GM21576 (cell line): Measurements from ENCODE around the gene P2RY2.
"Not testable (repeated sequence)": the region's sequence is repeated elsewhere in the genome, so short reads cannot be mapped to it uniquely, and the experiment has no call there.

ENCODE experiments used
- ATAC-seq: cut with Tn5 transposase; IDR thresholded peaks from one replicate; pipeline ENCODE4 v1.9.1; 2021; ENCODE audit warnings: mild to moderate bottlenecking, moderate library complexity; ENCODE audit not compliant: unreplicated experiment

Gene P2RY2

DNA sequence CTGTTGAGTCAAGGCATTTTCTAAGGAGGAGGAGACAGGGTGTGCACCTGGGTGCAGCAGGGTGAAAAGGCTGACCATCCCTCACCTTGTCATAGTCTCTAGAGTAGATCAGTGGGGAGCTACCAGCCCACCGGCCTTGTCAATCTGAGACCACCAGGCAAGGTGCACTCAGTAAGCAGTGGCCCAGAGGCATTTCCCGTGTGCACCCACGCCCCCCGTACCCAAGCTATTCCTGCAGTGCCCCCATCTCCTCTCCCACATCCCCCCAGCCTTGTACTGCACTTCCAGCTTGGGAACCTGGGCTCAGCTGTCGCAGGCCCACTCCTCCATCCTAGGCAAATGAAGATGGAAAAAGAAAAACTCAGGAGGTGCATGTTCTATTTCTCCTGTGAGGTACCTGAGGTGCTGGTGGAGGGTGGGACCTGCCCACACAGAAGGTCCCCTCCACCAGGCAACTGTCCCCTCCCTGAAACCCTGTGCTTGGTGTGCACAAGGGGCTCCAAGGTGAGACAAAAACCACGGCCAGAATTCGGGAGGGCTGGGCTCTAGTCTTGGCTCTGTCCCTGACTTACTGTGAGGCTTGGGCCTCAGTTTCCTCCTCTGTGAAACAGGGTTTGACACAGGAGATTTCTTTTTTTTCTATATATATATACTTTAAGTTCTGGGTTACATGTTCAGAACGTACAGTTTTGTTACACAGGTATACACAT is 8.4 kb downstream of the P2RY2 start:
- ATAC-seq, result no peak

DNA sequence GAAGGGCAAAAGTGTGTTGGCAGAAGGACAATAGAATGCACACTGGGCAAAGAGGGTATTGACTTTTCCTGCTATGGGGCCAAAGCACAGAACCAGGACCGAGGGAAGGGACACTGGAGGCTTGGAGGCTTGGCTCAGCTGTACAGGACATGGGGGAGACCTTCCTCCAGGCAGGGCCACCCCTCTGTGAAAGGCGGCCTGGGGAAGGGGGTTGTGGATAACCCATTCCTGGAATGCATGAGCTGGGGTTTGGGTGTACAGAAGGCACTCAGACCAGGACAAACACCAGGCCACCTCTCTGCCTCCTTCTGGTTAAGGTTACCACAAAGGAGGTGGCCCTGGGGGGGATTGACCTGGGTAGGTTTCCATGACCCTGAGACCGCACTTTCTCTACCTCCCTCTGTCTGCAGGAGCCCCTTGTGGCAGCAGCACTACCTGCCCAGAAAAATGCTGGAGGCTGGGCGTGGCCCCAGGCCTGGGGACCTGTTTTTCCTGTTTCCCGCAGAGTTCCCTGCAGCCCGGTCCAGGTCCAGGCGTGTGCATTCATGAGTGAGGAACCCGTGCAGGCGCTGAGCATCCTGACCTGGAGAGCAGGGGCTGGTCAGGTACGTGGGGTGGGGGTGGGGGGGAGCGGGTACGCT is 9.6 kb downstream of the P2RY2 start:
- ATAC-seq, result no peak

DNA sequence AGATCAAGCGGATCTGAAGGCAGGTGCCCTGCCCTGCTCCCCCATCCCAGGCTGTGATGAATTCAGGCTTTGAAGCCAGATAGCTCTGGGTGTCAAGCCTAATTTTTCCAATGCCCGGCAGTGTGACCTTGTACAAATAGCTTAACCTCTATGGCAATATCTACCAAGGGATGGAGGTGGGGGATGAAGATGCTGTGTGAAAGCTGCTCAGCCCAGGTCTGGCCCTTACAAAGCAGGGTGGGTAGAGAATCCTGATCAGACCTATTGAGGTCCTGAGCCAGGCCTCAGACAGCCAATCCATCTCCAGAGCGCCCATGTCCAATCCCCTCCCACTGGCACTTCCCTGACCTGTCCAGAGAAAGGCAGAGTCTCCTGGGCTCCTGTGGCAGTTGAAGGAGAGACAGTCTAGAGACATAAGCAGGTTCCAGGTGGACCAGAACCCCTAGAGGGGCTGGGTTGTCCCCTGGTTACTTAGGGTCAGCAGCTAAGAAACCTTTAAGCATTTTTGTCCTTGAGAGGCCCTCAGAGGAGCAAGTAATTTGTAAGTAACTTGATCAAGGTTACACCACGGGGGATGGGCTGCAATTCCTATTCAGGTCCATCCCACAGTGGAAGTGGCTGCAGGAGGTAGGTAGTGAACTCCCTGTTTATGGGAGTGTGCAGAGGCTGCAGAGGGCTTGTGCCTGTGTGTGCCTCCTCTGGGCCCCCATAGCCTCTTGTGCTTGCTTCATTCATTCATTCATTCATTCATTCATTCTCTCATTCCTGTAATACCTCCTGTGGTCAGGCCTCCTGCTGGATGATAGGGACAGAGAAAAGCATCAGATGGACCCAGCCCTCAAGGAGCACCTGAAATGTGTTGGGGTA is 10.4 kb downstream of the P2RY2 start:
- ATAC-seq, result no peak

DNA sequence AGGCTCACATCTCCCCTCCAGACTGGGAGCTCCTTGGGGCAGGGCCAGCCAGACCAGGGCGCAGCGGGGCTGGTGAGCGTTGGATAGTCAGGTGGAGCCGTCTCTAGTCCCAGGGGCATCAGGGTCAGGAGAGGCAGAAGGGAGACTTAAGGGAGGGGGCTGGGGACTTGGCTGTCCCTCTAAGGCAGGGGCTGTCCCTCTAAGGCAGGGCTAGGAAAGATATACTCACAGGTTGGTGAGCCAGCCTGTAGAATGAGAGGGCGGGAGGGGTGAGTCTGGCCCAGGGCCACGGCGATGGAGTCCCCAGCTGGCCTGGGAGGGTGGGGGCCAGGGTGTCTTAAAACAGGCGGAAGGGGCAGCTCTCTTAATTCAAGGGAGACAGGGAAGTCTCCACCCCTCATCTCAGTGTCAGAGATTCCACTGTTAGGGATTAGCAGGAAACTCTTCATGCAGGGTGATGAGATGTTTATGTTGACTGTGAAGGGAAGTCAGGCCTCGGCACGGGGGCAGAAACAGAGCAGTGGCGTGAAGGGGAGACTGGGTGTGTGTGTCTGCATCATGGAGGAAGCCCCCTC is 11.3 kb downstream of the P2RY2 start:
- ATAC-seq, result no peak

DNA sequence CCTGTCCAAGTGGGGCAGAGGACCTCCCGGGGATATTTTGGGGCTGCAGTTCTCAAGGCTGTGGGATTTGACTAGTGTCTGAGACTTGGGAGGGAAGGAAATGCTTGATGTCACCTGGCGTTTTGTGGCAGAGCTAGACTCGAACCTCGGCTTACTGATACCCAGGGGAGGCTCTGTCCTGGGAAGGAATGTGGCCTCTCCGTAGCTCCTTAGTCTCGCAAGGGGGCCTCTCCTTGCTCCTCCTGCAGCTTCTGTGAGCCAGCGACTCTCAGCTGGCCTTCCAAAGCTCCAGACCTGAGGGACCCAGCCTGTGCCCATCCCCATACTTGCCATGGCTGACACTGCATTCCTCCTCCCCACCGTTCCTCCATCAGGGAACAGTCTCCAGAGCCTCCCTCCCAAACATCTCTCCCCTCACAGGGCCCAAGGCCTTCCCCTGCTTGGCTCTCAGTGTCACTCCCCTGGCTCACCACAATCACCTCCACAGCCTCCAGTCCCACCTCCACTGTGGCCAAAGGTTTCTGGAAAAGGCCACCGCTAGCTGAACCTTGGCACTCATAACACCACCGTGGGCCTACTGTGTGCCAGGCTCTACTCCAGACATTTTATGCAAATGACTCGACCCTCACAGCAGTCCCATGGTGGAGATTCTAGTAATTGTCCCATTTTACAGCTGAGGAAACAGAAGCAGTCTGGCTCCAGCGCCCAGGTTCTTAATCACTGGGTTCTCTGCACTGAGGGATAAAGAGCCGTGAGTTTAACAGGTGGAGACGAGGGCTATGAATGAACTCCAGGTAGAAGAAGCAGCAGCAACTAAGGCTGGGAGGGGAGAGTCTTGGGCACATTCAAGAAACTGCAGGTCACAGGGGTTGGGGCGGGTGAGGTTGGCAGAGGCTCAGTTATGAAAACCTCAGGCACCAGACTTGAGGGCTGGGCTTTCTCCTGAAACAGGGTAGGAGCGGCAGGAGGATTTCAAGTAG is 12.1 kb downstream of the P2RY2 start:
- no peak for ATAC-seq

DNA sequence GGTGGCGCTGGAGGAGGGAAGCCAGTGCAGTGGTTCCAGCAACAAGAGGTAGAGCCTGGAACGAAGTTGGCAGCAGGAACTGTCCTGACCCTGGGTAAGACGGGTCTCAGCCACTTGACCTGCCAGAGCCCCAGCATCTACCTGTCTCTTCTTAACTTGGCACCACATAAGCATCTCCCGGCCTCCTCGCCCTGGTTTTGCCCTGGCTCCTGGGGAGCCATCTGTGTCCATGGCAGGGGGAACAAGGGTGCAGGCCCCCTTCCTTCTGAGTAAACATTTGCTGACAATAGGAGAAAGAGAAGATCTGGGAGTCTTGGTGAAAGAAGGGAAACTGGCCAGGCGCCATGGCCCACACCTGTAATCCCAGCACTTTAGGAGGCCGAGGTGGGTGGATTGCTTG is 12.8 kb downstream of the P2RY2 start:
- ATAC-seq, result no peak

DNA sequence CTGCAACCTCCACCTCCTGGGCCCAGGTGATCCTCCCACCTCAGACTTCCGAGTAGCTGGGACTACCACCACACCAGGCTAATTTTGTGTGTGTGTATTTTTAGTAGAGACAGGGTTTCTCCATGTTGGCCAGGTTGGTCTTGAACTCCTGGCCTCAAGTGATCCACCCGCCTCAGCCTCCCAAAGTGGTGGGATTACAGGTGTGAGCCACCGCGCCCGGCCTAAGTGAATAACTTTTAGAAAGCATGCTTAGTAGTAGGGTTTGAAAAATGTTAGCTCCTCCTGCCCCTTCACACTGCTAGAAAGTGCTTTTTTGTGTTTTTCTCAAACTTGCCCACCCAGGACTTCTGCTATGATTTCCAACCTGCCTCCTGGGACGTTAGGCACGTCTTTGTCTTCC is 14.4 kb downstream of the P2RY2 start:
- ATAC-seq, result not testable (repeated sequence)

DNA sequence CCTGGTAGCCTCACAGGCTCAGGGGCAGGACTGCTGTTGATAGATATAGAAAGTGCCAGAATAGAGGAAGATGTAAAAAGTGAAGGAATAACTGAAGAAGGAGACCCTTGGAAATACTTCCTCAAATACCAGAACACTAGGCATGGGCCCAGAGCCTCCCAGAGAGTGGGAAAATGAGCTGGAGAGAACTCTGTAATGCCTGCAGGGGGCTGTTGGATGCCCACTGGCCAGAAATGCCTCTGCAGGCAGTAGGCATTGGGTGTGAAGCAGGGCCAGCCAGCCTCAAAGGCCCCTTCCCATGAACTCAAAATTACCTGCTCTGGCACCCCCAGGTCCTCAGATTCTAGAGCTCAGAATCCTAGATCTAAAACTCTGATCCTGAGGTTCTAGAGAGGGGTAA is 15.1 kb downstream of the P2RY2 start:
- no peak for ATAC-seq

DNA sequence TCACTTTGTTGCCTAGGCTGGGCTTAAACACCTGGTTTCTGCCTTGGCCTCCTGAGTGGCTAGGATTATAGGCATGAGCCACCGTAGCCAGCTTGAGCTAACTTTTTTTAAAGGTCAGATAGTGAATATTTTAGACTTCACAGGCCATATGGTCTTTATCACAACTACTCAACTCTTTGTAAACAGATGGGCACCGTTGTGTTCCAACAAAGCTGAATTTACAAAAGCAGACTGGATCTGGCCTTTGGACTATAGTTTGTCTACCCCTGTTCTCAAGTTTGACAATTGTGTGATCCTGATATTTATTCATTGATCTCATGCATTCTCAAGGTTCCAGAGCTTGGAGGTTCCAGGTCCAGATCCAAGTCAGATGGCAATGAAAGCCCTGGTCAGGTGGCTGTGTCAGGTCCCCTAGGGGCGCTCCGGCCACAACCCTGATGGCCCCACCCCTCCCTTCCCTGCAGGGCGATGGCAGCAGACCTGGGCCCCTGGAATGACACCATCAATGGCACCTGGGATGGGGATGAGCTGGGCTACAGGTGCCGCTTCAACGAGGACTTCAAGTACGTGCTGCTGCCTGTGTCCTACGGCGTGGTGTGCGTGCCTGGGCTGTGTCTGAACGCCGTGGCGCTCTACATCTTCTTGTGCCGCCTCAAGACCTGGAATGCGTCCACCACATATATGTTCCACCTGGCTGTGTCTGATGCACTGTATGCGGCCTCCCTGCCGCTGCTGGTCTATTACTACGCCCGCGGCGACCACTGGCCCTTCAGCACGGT is 15.8 kb downstream of the P2RY2 start:
- ATAC-seq, result no peak

DNA sequence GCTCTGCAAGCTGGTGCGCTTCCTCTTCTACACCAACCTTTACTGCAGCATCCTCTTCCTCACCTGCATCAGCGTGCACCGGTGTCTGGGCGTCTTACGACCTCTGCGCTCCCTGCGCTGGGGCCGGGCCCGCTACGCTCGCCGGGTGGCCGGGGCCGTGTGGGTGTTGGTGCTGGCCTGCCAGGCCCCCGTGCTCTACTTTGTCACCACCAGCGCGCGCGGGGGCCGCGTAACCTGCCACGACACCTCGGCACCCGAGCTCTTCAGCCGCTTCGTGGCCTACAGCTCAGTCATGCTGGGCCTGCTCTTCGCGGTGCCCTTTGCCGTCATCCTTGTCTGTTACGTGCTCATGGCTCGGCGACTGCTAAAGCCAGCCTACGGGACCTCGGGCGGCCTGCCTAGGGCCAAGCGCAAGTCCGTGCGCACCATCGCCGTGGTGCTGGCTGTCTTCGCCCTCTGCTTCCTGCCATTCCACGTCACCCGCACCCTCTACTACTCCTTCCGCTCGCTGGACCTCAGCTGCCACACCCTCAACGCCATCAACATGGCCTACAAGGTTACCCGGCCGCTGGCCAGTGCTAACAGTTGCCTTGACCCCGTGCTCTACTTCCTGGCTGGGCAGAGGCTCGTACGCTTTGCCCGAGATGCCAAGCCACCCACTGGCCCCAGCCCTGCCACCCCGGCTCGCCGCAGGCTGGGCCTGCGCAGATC is 16.5 kb downstream of the P2RY2 start:
- ATAC-seq, result no peak

DNA sequence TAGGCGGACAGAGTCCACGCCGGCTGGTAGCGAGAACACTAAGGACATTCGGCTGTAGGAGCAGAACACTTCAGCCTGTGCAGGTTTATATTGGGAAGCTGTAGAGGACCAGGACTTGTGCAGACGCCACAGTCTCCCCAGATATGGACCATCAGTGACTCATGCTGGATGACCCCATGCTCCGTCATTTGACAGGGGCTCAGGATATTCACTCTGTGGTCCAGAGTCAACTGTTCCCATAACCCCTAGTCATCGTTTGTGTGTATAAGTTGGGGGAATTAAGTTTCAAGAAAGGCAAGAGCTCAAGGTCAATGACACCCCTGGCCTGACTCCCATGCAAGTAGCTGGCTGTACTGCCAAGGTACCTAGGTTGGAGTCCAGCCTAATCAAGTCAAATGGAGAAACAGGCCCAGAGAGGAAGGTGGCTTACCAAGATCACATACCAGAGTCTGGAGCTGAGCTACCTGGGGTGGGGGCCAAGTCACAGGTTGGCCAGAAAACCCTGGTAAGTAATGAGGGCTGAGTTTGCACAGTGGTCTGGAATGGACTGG is 17.2 kb downstream of the P2RY2 start:
- ATAC-seq, result no peak

DNA sequence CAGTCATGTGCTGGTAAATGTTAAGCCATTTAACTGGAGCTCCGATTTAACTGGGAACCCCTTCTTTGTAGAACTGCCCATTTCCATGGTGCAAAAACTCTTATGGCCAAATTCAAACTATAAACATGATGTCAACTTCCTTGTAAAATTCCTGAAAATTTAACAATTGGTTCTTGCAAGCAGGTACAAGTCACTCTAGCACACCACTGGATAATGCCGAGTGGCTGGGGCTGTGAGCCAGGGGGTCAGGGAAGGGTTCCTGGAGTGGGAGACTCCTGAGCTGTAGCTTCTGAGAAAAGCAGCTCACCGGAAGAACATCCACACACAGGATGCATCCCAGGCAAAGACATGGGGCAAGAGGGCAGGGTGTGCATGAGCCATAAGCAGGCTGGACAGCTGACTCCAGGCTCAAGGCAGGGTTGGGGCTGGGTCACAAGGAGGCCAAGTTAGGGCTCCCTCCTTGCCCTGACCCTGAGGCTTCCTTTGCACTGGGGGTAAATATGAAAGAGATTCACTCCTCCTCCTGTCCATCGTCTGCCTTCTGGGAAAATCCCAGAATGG is 18.2 kb downstream of the P2RY2 start:
- no peak for ATAC-seq

DNA sequence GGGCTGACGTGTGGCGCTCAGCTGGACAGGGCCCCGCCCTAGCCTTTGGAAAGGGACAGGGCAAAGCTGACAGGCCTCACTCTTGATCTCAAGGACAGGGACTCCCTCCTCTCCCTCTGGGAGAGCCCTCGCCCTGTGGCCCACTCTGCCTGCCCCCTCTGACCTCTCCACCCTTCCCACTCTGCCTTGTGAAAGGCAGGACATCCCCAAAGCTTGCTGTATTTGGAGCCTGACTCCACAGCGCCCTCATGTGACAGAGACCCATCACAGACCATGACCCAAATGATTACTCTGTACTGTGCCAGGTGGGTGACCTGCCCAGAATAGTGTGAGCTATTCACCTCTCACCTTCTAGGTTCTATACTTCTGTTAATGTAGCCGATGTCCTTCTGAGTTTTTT is 18.8 kb downstream of the P2RY2 start:
- no peak for ATAC-seq

DNA sequence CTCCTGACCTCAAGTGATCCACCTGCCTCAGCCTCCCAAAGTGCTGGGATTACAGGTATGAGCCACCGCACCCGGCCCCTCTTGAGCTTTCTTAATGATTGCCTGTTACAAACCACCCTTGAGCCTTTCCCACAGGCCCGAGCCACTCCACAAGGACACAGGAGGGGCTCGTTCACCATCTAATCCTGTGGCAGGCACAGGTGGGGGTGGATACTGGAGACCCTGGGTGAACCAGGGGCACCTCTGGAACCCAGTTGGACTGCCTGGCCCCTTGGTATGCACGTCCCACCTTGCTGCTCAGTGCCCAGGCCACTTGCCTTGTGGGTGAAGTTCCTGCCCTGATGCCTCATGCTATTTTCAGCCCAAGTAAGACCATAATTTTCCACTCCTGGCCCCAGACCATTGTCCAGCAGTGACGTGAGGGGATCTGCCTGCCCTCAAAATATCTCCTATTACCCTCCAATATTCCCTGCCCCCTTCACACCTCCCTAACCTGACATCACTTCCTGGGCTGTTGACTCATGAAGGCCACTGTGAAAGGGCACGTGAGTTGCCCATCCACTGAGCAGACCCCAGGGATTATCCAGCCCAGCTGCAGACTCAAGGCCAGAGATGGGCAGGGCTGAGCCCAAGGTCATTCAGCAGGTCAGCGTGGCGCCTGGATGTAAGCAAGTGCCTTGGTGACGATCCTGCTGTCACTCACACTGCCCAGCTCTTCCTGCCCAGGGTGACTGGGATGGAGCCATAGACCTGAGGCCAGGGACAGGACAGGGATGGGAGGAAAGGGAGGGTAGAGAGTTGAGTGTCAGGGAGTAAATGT is 19.6 kb downstream of the P2RY2 start:
- ATAC-seq, result no peak

DNA sequence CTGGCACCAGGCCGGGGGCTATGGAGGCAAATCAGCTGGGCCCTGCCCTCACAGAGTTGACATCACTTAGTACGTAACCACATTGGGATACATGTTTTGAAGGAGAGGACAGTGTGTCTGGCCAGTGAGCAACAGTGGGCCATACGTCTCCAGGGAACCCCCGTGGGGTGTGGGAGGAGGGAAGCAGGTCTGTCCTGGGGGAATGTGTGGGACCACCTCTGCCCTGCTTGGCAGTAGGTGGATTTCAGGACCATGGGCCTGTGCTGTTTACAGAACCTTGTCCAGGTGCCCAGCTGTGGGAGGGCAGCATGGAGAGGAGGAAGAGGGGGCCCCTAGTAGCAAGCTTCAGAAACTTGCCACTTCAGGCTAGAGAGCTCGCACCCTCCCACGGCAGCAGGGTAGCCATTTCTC is 21.0 kb downstream of the P2RY2 start:
- no peak for ATAC-seq

DNA sequence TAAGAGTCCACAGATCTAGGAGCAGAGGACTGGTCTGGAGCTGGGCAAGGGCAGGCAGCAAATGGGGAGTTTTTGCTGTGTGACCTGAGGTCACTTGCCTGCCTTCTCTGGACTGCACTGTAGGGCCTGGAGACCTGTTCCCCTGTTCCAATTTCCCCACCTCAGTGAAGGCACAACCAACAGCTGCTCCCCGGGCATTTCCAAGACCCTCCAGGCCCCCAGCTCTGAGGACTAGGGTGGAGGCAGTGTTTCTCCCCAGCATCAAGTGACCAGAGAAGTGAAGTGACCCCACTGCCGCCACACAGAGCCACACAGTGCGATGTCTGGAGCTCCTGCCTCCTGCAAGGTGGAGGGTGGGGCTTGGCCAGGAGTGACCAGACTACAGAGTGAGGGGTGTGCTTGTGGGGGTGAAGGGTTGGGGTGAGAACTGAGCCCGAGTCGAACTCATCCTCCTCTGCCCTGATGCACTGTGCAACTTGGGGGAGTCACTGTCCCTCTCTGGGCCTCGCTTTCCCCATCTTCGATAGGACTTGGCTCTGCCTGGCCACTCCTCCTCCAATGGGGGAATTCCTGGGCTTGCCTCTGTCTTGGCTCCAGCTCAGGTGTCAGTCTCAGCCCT is 21.6 kb downstream of the P2RY2 start:
- no peak for ATAC-seq

DNA sequence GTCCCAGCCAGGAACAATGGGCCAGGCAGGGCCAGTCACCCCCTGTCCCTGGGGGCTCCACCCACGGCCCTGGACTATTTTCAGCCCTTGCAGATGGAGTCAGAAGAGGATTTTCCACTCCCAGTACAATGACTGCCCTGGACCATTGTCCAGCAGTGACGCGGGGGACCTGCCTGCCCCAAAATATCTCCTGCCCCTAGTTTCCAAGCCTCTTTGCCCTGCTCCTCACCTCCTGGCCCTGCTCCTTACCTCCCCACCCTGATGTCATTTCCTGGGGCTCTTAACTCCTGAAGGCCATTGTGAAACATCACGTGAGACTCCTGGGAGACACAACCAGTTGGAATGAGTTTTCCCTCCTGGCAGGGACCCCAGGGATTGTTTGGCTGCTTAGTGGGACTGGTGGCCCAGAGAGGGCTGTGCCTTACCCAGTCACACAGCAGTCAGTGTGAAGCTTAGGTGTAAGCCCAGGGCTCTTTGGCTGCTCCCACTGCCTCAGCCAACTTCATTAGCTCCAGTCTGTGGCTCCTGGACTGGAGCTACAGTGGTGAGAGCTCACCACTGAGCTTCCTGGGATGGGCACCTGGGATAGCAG is 22.2 kb downstream of the P2RY2 start:
- no peak for ATAC-seq
